ENCODE measurements around the gene LYRM4.

LYRM4 gene

GRCh38 chr6:5139828-5140771 lies 120.7 kb downstream of the LYRM4 start:
- Histone ChIP-seq H3K9ac (ENCODE audit: low read length) (no peak overlapping the region), H3K27ac (ENCODE audit: low read depth, low read length) (no peak overlapping the region), H3K4me3 (ENCODE audit: low read length) (no peak overlapping the region), H3K27me3 (ENCODE audit: control insufficient read depth, insufficient read depth, low read length) (no peaks in the 10 kb centered on the region), H3K4me1 (ENCODE audit: control insufficient read depth, insufficient read depth, low read length) (peaks cover 4% of the 10 kb centered on the region), H3K36me3 (ENCODE audit: control insufficient read depth, insufficient read depth, low read length) (no peaks in the 10 kb centered on the region)

DNA sequence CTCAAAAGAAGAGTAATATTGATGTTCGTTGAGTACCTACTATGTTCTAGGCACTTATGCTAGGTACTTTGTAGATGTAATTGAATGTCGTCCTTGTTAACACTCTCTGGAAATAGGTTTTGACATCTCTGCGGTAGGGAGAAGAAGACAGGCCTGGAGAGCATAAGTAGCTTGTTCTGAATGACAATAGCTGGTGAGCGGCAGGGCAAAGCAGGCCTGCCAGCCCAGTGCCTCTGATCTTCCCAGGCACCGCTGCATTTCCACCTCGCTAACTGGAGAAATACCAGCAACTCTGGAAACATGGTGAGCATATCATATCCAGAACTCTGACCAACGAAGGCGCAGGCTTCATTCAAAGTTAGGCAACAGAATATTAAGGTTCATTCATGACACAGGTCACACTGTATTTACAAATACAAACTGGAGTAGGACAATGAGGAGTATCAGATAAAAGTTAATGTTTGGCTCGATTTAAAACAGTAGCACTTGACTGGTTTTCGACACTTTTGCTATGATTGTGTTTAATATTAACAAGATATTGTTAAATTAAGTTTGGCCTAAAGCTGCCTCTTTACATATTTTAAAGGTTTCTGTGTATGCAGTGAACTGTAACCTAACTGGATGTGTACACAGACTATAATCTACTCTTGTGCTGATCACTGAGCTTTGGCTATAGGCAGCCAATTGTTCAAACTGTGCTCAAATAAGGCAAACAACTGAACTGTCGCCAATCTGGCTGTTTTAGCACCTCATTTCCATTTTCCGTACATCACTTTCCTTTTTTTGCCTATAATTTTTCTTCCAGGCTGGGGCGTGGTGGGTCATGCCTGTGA lies 121.5 kb downstream of the LYRM4 start:
- H3K4me1 ChIP-seq (ENCODE audit: control insufficient read depth, insufficient read depth, low read length): peaks cover 4% of the 10 kb centered on the region
- no peak overlapping the region for H3K9ac ChIP-seq (ENCODE audit: low read length)
- no peaks in the 10 kb centered on the region for H3K27me3 ChIP-seq (ENCODE audit: control insufficient read depth, insufficient read depth, low read length)
- H3K4me3 ChIP-seq (ENCODE audit: low read length): no peak overlapping the region
- H3K36me3 ChIP-seq (ENCODE audit: control insufficient read depth, insufficient read depth, low read length): no peaks in the 10 kb centered on the region
- no peak overlapping the region for H3K27ac ChIP-seq (ENCODE audit: low read depth, low read length)

DNA sequence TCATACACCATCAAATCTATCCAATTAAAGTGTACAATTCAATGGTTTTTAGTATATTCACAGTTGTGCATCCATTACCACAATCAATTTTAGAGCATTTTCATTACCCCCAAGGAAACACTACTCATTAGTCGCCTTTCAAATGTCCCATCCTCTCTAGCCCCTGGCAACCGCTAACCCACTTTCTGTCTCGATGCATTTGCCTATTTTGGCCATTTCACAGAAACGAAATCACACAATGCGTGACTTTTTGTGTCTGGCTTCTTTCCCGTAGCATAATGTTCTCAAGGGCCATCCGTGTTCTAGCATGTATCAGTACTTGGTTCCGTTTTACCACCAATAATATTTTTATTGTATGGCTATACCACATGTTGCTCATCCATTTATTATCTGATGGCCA lies 123.9 kb downstream of the LYRM4 start:
- Histone ChIP-seq H3K9ac (ENCODE audit: low read length) (no peak overlapping the region), H3K27me3 (ENCODE audit: control insufficient read depth, insufficient read depth, low read length) (no peaks in the 10 kb centered on the region), H3K4me3 (ENCODE audit: low read length) (no peak overlapping the region), H3K36me3 (ENCODE audit: control insufficient read depth, insufficient read depth, low read length) (no peaks in the 10 kb centered on the region), H3K4me1 (ENCODE audit: control insufficient read depth, insufficient read depth, low read length) (no peaks in the 10 kb centered on the region), H3K27ac (ENCODE audit: low read depth, low read length) (no peak overlapping the region)

DNA sequence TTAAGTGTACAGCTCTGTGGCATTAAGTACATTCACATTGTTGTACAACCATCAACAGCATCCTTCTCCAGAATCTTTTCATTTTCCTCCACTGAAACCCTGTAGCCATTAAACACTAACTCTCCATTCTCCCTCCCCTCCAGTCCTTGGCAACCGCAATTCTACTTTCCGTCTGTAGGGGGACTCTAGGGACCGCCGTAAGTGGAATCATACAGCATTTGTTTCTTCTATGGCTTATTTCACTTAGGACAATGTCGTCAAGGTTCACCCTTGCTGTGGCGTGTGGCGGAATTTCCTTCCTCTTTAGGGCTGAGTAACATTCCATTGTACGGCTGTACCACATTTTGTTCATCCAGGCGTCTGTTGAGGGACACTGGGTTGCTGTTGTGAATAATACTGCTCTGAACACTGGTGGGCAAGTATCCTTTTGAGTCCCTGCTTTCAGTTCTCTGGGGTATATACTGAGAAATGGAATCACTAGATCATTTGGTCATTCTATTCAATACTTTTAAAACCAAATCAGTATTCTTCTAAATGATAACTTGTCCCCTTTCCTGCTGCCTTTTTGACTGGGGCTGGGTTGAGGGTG lies 124.9 kb downstream of the LYRM4 start:
- Histone ChIP-seq H3K9ac (ENCODE audit: low read length) (no peak overlapping the region), H3K27me3 (ENCODE audit: control insufficient read depth, insufficient read depth, low read length) (no peaks in the 10 kb centered on the region), H3K36me3 (ENCODE audit: control insufficient read depth, insufficient read depth, low read length) (no peaks in the 10 kb centered on the region), H3K27ac (ENCODE audit: low read depth, low read length) (no peak overlapping the region), H3K4me3 (ENCODE audit: low read length) (no peak overlapping the region), H3K4me1 (ENCODE audit: control insufficient read depth, insufficient read depth, low read length) (no peaks in the 10 kb centered on the region)

GRCh38 chr6:5133943-5134342 lies 126.8 kb downstream of the LYRM4 start:
- no peak overlapping the region for H3K27ac ChIP-seq (ENCODE audit: low read depth, low read length)
- no peak overlapping the region for H3K4me3 ChIP-seq (ENCODE audit: low read length)
- no peaks in the 10 kb centered on the region for H3K4me1 ChIP-seq (ENCODE audit: control insufficient read depth, insufficient read depth, low read length)
- H3K9ac ChIP-seq (ENCODE audit: low read length): no peak overlapping the region
- no peaks in the 10 kb centered on the region for H3K36me3 ChIP-seq (ENCODE audit: control insufficient read depth, insufficient read depth, low read length)
- no peaks in the 10 kb centered on the region for H3K27me3 ChIP-seq (ENCODE audit: control insufficient read depth, insufficient read depth, low read length)

- Histone ChIP-seq H3K4me3 (ENCODE audit: low read length) (peak overlapping the region; percentile 33), H3K36me3 (ENCODE audit: control insufficient read depth, insufficient read depth, low read length) (no peaks in the 10 kb centered on the region)
These were observed 128.0 kb downstream of the LYRM4 start for GRCh38 chr6:5132731-5133130.

GRCh38 chr6:5130135-5130866 lies 130.4 kb downstream of the LYRM4 start:
- no peaks in the 10 kb centered on the region for H3K27me3 ChIP-seq (ENCODE audit: control insufficient read depth, insufficient read depth, low read length)
- no peak overlapping the region for H3K4me3 ChIP-seq (ENCODE audit: low read length)
- no peak overlapping the region for H3K9ac ChIP-seq (ENCODE audit: low read length)
- H3K36me3 ChIP-seq (ENCODE audit: control insufficient read depth, insufficient read depth, low read length): no peaks in the 10 kb centered on the region
- no peaks in the 10 kb centered on the region for H3K4me1 ChIP-seq (ENCODE audit: control insufficient read depth, insufficient read depth, low read length)
- no peak overlapping the region for H3K27ac ChIP-seq (ENCODE audit: low read depth, low read length)

More at GRCh38 chr6:5132731-5133130, 128.0 kb downstream of the LYRM4 start:
- Histone ChIP-seq H3K9ac (ENCODE audit: low read length) (no peak overlapping the region), H3K27me3 (ENCODE audit: control insufficient read depth, insufficient read depth, low read length) (no peaks in the 10 kb centered on the region), H3K27ac (ENCODE audit: low read depth, low read length) (peak overlapping the region; percentile 57), H3K4me1 (ENCODE audit: control insufficient read depth, insufficient read depth, low read length) (no peaks in the 10 kb centered on the region)

- Histone ChIP-seq H3K4me3 (ENCODE audit: low read length) (no peak overlapping the region), H3K9ac (ENCODE audit: low read length) (no peak overlapping the region), H3K4me1 (ENCODE audit: control insufficient read depth, insufficient read depth, low read length) (no peaks in the 10 kb centered on the region), H3K27ac (ENCODE audit: low read depth, low read length) (no peak overlapping the region), H3K36me3 (ENCODE audit: control insufficient read depth, insufficient read depth, low read length) (no peaks in the 10 kb centered on the region), H3K27me3 (ENCODE audit: control insufficient read depth, insufficient read depth, low read length) (no peaks in the 10 kb centered on the region)
These were observed 132.4 kb downstream of the LYRM4 start for GRCh38 chr6:5128351-5128750.

GRCh38 chr6:5127106-5127687 lies 133.6 kb downstream of the LYRM4 start:
- Histone ChIP-seq H3K4me3 (ENCODE audit: low read length) (no peak overlapping the region), H3K9ac (ENCODE audit: low read length) (no peak overlapping the region), H3K27me3 (ENCODE audit: control insufficient read depth, insufficient read depth, low read length) (no peaks in the 10 kb centered on the region), H3K27ac (ENCODE audit: low read depth, low read length) (no peak overlapping the region), H3K4me1 (ENCODE audit: control insufficient read depth, insufficient read depth, low read length) (no peaks in the 10 kb centered on the region), H3K36me3 (ENCODE audit: control insufficient read depth, insufficient read depth, low read length) (no peaks in the 10 kb centered on the region)

DNA sequence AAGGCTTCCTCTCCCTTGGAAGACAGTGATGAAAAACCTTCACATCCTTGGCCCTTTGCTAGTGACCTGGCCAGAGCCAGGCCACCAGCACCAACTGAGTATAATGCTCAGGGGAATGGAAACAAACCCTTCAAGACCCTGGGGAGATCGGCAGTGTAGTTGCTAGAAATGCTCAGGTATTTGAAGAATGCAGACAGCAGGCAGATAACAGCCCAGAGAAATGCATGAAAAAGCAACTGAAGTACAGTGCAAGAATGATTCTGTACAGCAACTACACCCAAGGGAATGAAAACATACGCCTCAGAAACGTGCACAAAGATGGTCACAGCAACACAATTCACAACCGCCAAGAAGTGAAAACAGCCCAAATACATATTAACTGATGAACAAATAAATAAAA lies 134.5 kb downstream of the LYRM4 start:
- no peaks in the 10 kb centered on the region for H3K36me3 ChIP-seq (ENCODE audit: control insufficient read depth, insufficient read depth, low read length)
- no peaks in the 10 kb centered on the region for H3K4me1 ChIP-seq (ENCODE audit: control insufficient read depth, insufficient read depth, low read length)

GRCh38 chr6:5125152-5126006 lies 135.4 kb downstream of the LYRM4 start:
- no peak overlapping the region for H3K4me3 ChIP-seq (ENCODE audit: low read length)
- no peaks in the 10 kb centered on the region for H3K27me3 ChIP-seq (ENCODE audit: control insufficient read depth, insufficient read depth, low read length)
- no peak overlapping the region for H3K9ac ChIP-seq (ENCODE audit: low read length)
- H3K36me3 ChIP-seq (ENCODE audit: control insufficient read depth, insufficient read depth, low read length): no peaks in the 10 kb centered on the region
- H3K27ac ChIP-seq (ENCODE audit: low read depth, low read length): no peak overlapping the region
- no peaks in the 10 kb centered on the region for H3K4me1 ChIP-seq (ENCODE audit: control insufficient read depth, insufficient read depth, low read length)

More for the DNA sequence above, 134.5 kb downstream of the LYRM4 start:
- Histone ChIP-seq H3K27me3 (ENCODE audit: control insufficient read depth, insufficient read depth, low read length) (no peaks in the 10 kb centered on the region), H3K4me3 (ENCODE audit: low read length) (no peak overlapping the region), H3K9ac (ENCODE audit: low read length) (no peak overlapping the region), H3K27ac (ENCODE audit: low read depth, low read length) (no peak overlapping the region)

Data from rectal smooth muscle tissue (tissue), 1 donor.